ENCODE data around the gene AK2.
"Not testable (repeated sequence)": the region's sequence is repeated elsewhere in the genome, so short reads cannot be mapped to it uniquely, and the experiment has no call there.

AK2 gene

GRCh38 chr1:33036526-33037503, at the start of gene AK2:
Gene AK2, minus strand, starts transcription at chr1:33036883. Its CDS starts 55 bp downstream, at chr1:33036828.
- DNase-seq, result peak; percentile 96

- DNase-seq, result peak; percentile 56
These were observed 49.7 kb upstream of the AK2 start for GRCh38 chr1:33086384-33086850.

- DNase-seq, result no peak
These were observed 48.6 kb upstream of the AK2 start for GRCh38 chr1:33085332-33085731.

GRCh38 chr1:33082575-33083108, 46.0 kb upstream of the AK2 start:
- no peak for DNase-seq

GRCh38 chr1:33081554-33082305, 45.0 kb upstream of the AK2 start:
- no peak for DNase-seq

- DNase-seq, result peak; percentile 99
These were observed 44.3 kb upstream of the AK2 start, which contains the start of gene AZIN2 for GRCh38 chr1:33080885-33081553. Gene AZIN2, plus strand, starts transcription at chr1:33081153. Its CDS starts 1,097 bp downstream, at chr1:33082250.

- DNase-seq, result no peak
These were observed 43.7 kb upstream of the AK2 start for GRCh38 chr1:33080373-33080772.

GRCh38 chr1:33078030-33078591, 41.4 kb upstream of the AK2 start:
- DNase-seq, result no peak

- DNase-seq, result no peak
These were observed 37.7 kb upstream of the AK2 start for GRCh38 chr1:33074193-33074945.

GRCh38 chr1:33072707-33073106, 36.0 kb upstream of the AK2 start:
- no peak for DNase-seq

- DNase-seq, result no peak
These were observed 33.9 kb upstream of the AK2 start for GRCh38 chr1:33070628-33071027.

- not testable (repeated sequence) for DNase-seq
These were observed 31.4 kb upstream of the AK2 start for GRCh38 chr1:33068108-33068507.

- DNase-seq, result not testable (repeated sequence)
These were observed 29.8 kb upstream of the AK2 start for GRCh38 chr1:33066477-33066876.

- no peak for DNase-seq
These were observed 28.6 kb upstream of the AK2 start for GRCh38 chr1:33065301-33065700.

GRCh38 chr1:33064284-33064683, 27.6 kb upstream of the AK2 start:
- peak; percentile 25 for DNase-seq

GRCh38 chr1:33061834-33062233, 25.2 kb upstream of the AK2 start:
- no peak for DNase-seq

GRCh38 chr1:33060579-33061083, 23.9 kb upstream of the AK2 start:
- DNase-seq, result no peak

GRCh38 chr1:33057095-33057494, 20.4 kb upstream of the AK2 start:
- no peak for DNase-seq

GRCh38 chr1:33056426-33056825, 19.7 kb upstream of the AK2 start:
- no peak for DNase-seq

GRCh38 chr1:33055210-33056008, 18.7 kb upstream of the AK2 start:
- peak; percentile 36 for DNase-seq
